GM12878 (cell line): ENCODE results near the gene CADM2. TPM values are rescaled to one million over a fixed set of nuclear protein-coding genes. Genes with fewer than 3 reads are reported as not detected.

Experiments
- ATAC-seq: fragments of 200-7000 bp; cut with Tn5 transposase; 3 replicates; pipeline ENCODE4 v1.9.1; 2020; ENCODE audit warnings: mild to moderate bottlenecking, moderate library complexity
- BruUV-seq: library from RNA; stranded (reverse); fragments of 400-500 nt; replicated peaks from 2 replicates; lab custom pipeline; 2021; lab: Mats Ljungman, UMichigan
- CTCF ChIA-PET: fragments of 300-600 bp; sonication (Branson Sonifier 250); formaldehyde crosslinking; extraction: SDS; loops from one replicate; lab custom pipeline; 2021; ENCODE audit warnings: inconsistent platforms; lab: Yijun Ruan, JAX
- POLR2A ChIA-PET: fragments of 350-600 bp; formaldehyde crosslinking; extraction: SDS; loops from one replicate; lab custom pipeline; 2021; ENCODE audit warnings: inconsistent platforms; lab: Charles Lee
- RAD21 ChIA-PET: fragments of 300-600 bp; sonication (Branson Sonifier 250); formaldehyde crosslinking; loops from one replicate; lab custom pipeline; 2023; ENCODE audit warnings: antibody characterized with exemption; ENCODE audit not compliant: unreplicated experiment; lab: Charles Lee
- SMC1A ChIA-PET: fragments of 300-600 bp; sonication (Branson Sonifier 250); formaldehyde crosslinking; loops from one replicate; lab custom pipeline; 2023; ENCODE audit not compliant: unreplicated experiment, uncharacterized antibody; lab: Charles Lee
- DNase-seq: peaks from one replicate; pipeline ENCODE4 v3.0.0-alpha.2; 2011; ENCODE audit warnings: low read depth, low spot score
- FAIRE-seq: peaks from 3 replicates; lab custom pipeline; 2011; peaks lifted over from hg19 to GRCh38; lab: Jason Lieb, UNC
- H2AFZ ChIP-seq: 2 replicates; pipeline ENCODE4 v1.6.0; 2011; ENCODE audit warnings: low read depth, low read length, control low read depth; ENCODE audit not compliant: control insufficient read depth
- H3K27ac ChIP-seq: 2 replicates; pipeline ENCODE4 v1.5.1; 2011; ENCODE audit warnings: control low read depth; ENCODE audit not compliant: control insufficient read depth, insufficient read depth
- H3K27me3 ChIP-seq, 2 experiments: replicated peaks in 1 of 2; 2 replicates each; pipeline versions ENCODE4 v1.6.0 to v1.6.1; 2011; ENCODE audit warnings: low read length in 1 of 2; ENCODE audit not compliant: control insufficient read depth in 2 of 2, insufficient read depth in 2 of 2
- H3K36me3 ChIP-seq, 2 experiments: 2 replicates each; pipeline ENCODE4 v1.5.1; 2011; ENCODE audit warnings: low read length in 1 of 2; ENCODE audit not compliant: control insufficient read depth in 2 of 2, insufficient read depth in 2 of 2
- H3K4me1 ChIP-seq: 2 replicates; pipeline ENCODE4 v1.6.1; 2011; ENCODE audit warnings: mild to moderate bottlenecking, low read length, moderate library complexity, mixed read lengths; ENCODE audit not compliant: control insufficient read depth, insufficient read depth
- H3K4me2 ChIP-seq: 2 replicates; pipeline ENCODE4 v1.6.0; 2011; ENCODE audit warnings: control low read depth; ENCODE audit not compliant: control insufficient read depth, insufficient read depth
- H3K4me3 ChIP-seq: fragments of 200-600 bp; sonication (generic); 2 replicates; pipeline ENCODE4 v1.5.1; 2016
- H3K79me2 ChIP-seq: 2 replicates; pipeline ENCODE4 v1.6.0; 2011; ENCODE audit warnings: low read length; ENCODE audit not compliant: control insufficient read depth, insufficient read depth
- H3K9ac ChIP-seq: 2 replicates; pipeline ENCODE4 v1.8.0; 2011; ENCODE audit warnings: low read length, control low read depth, mixed read lengths; ENCODE audit not compliant: control insufficient read depth, insufficient read depth
- H3K9me3 ChIP-seq: replicated peaks from 3 replicates; pipeline ENCODE4 v1.5.1; 2011; ENCODE audit warnings: mild to moderate bottlenecking, low read length; ENCODE audit not compliant: control insufficient read depth, insufficient read depth
- H4K20me1 ChIP-seq: 2 replicates; pipeline ENCODE4 v1.6.0; 2011; ENCODE audit not compliant: control insufficient read depth, insufficient read depth
- BHLHE40 ChIP-seq, 2 experiments: fragments of 450-650 bp in 1 of 2; IDR thresholded peaks; 2 replicates each; pipeline ENCODE4 v1.6.1; 2011 to 2017; ENCODE audit warnings: low read depth in 2 of 2, borderline replicate concordance in 1 of 2, improper control_type of control experiment in 1 of 2, low read length in 1 of 2, mild to moderate bottlenecking in 1 of 2
- E2F8 ChIP-seq: fragments of 450-650 bp; IDR thresholded peaks from 2 replicates; pipeline ENCODE4 v1.6.1; 2018; ENCODE audit warnings: mild to moderate bottlenecking, low read depth, moderate library complexity; ENCODE audit not compliant: partially characterized antibody
- FOXM1 ChIP-seq: IDR thresholded peaks from 2 replicates; pipeline ENCODE4 v1.6.1; 2012; ENCODE audit warnings: low read depth, mild to moderate bottlenecking, inconsistent platforms, low read length, moderate library complexity
- GABPA ChIP-seq: IDR thresholded peaks from 2 replicates; pipeline ENCODE4 v1.6.1; 2014; ENCODE audit warnings: antibody characterized with exemption, low read depth, mild to moderate bottlenecking, inconsistent platforms
- HDGF ChIP-seq: fragments of 450-650 bp; IDR thresholded peaks from 2 replicates; pipeline ENCODE4 v1.6.1; 2016; ENCODE audit warnings: antibody characterized with exemption
- IKZF1 ChIP-seq: fragments of 450-650 bp; conservative IDR thresholded peaks from 2 replicates; pipeline ENCODE4 v1.6.1; 2017; ENCODE audit warnings: antibody characterized with exemption, mild to moderate bottlenecking
- IKZF2 ChIP-seq, 2 experiments: fragments of 450-650 bp; IDR thresholded peaks; 2 replicates each; pipeline ENCODE4 v1.6.1; 2017; ENCODE audit warnings: mild to moderate bottlenecking in 2 of 2, moderate library complexity in 2 of 2
- JUNB ChIP-seq: IDR thresholded peaks from 2 replicates; pipeline ENCODE4 v1.6.1; 2016; ENCODE audit warnings: antibody characterized with exemption, mild to moderate bottlenecking
- KDM1A ChIP-seq: fragments of 200-600 bp; sonication (generic); IDR thresholded peaks from 2 replicates; pipeline ENCODE4 v1.6.1; 2016; ENCODE audit warnings: borderline replicate concordance
- NKRF ChIP-seq: fragments of 450-650 bp; conservative IDR thresholded peaks from 2 replicates; pipeline ENCODE4 v1.6.1; 2017; ENCODE audit warnings: mild to moderate bottlenecking, moderate library complexity
- PAX8 ChIP-seq: fragments of 450-650 bp; IDR thresholded peaks from 2 replicates; pipeline ENCODE4 v1.6.1; 2017; ENCODE audit warnings: mild to moderate bottlenecking, moderate library complexity
- PBX3 ChIP-seq: IDR thresholded peaks from 2 replicates; pipeline ENCODE4 v1.6.1; 2011; ENCODE audit warnings: mild to moderate bottlenecking, low read depth, low read length, moderate library complexity; ENCODE audit not compliant: insufficient replicate concordance
- POLR2A ChIP-seq: IDR thresholded peaks from 2 replicates; pipeline ENCODE4 v1.6.1; 2011; ENCODE audit warnings: low read depth, mild to moderate bottlenecking, low read length
- RELA ChIP-seq: fragments of 450-650 bp; IDR thresholded peaks from 2 replicates; pipeline ENCODE4 v1.8.0; 2014; ENCODE audit warnings: borderline replicate concordance; ENCODE audit not compliant: partially characterized antibody
- RFX5 ChIP-seq: IDR thresholded peaks from 2 replicates; pipeline ENCODE4 v1.6.1; 2011; ENCODE audit warnings: low read depth, low read length, improper control_type of control experiment
- SIN3A ChIP-seq: IDR thresholded peaks from 2 replicates; pipeline ENCODE4 v1.6.1; 2012; ENCODE audit warnings: low read depth, low read length, improper control_type of control experiment
- USF2 ChIP-seq: IDR thresholded peaks from 2 replicates; pipeline ENCODE4 v1.6.1; 2011; ENCODE audit warnings: low read depth, low read length, improper control_type of control experiment, borderline replicate concordance
- WRNIP1 ChIP-seq: IDR thresholded peaks from 2 replicates; pipeline ENCODE4 v1.6.1; 2011; ENCODE audit warnings: low read depth, low read length, improper control_type of control experiment, borderline replicate concordance
- ZNF274 ChIP-seq: IDR thresholded peaks from one replicate; pipeline ENCODE4 v1.8.0; 2011; ENCODE audit not compliant: insufficient read length, insufficient read depth
- WGBS: methylation state at CpG from one replicate; pipeline ENCODE4 v1.1.6; 2016; ENCODE audit warnings: low lambda C conversion rate; ENCODE audit not compliant: insufficient replicate concordance, insufficient coverage; ENCODE audit errors: missing lambda C conversion rate; 5-methylcytosine and 5-hydroxymethylcytosine counted together
- in situ Hi-C: fragments of 300-500 bp; cut with MboI; formaldehyde crosslinking; loops from 9 replicates; pipeline ENCODE4 v1.14.3; 2018; ENCODE audit warnings: mixed read lengths
- intact Hi-C: fragments of 100-400 bp; cut with micrococcal nuclease; formaldehyde crosslinking; loops from one replicate; pipeline ENCODE4 v1.14.2; 2022; ENCODE audit not compliant: unreplicated experiment
- polyA plus RNA-seq, 11 experiments: library from polyadenylated mRNA; depleted of rRNA in 4 of 11; unstranded in 6 of 11; stranded (reverse) in 5 of 11; fragments of >200 nt; fragmentation: Nextera tagmentation in 4 of 11; fragmentation: Illumina TruSeq in 1 of 11; extraction: Ambion mirVana in 4 of 11; extraction: Trizol in 1 of 11; gene quantifications; 1 replicate in 1 of 11; 2 replicates in 10 of 11; pipeline versions ENCODE4 v1.2.1 to v1.2.3, GENCODE V29; 2011 to 2016; ENCODE audit warnings: inconsistent platforms in 2 of 11, missing spikeins in 2 of 11, low read depth in 1 of 11
- total RNA-seq, 4 experiments: library from RNA; depleted of rRNA in 3 of 4; stranded (reverse); fragments of >200 nt in 3 of 4; fragmentation: Illumina TruSeq in 1 of 4; extraction: Trizol in 1 of 4; gene quantifications; 2 replicates each; pipeline versions ENCODE4 v1.2.1 to v1.2.3, GENCODE V29; 2013 to 2021

The CADM2 gene
- total and polyA plus RNA-seq, 10 of the 15 experiments (the other 5 are each of a cell fraction or from before 2014, with no cell fraction given), result 0.13 TPM; not detected in 9

- no TSS peak for BruUV-seq
- Histone ChIP-seq H3K4me2 (no peak overlapping the region), H4K20me1 (no peaks in the 10 kb centered on the region), H2AFZ (no peak overlapping the region), H3K27ac (no peak overlapping the region), H3K9me3 (no peaks in the 10 kb centered on the region), H3K27me3 (no peaks in the 10 kb centered on the region), H3K9ac (no peak overlapping the region), H3K36me3 (no peaks in the 10 kb centered on the region), H3K4me3 (no peak overlapping the region), H3K79me2 (no peaks in the 10 kb centered on the region), H3K4me1 (no peaks in the 10 kb centered on the region)
- ChIA-PET SMC1A (interaction anchor here (1.2 kb wide), 1 partner anchor 8 kb away, joined by 3 read pairs; no protein-coding TSS in a partner anchor), POLR2A (no interaction called here), RAD21 (no interaction called here), CTCF (no interaction called here)
- intact Hi-C loops (no loop called here), in situ Hi-C loops (no loop called here)
- FAIRE-seq (no peak), ATAC-seq (no peak), DNase-seq (no peak)
- WGBS, result 57% methylated on average over 6 of the region's 6 CpGs
- no peak for TF ChIP-seq POLR2A
- TF ChIP-seq BHLHE40 (IDR thresholded peaks at IDR 0.05; ENCODE audit: borderline replicate concordance in 1 of 2, low read depth in 2 of 2, low read length in 1 of 2), result no peak
- no peak for TF ChIP-seq PBX3
- no peak for TF ChIP-seq SIN3A
- TF ChIP-seq IKZF2 (IDR thresholded peaks at IDR 0.05), result no peak
- no peak for TF ChIP-seq E2F8
- no peak for TF ChIP-seq USF2
- no peak for TF ChIP-seq RFX5
- no peak for TF ChIP-seq GABPA
- no peak for TF ChIP-seq IKZF1
- no peak for TF ChIP-seq RELA
- TF ChIP-seq JUNB, result no peak
- TF ChIP-seq WRNIP1, result no peak
- no peak for TF ChIP-seq FOXM1
- TF ChIP-seq HDGF, result no peak
- no peak for TF ChIP-seq PAX8
- TF ChIP-seq ZNF274, result no peak
- no peak for TF ChIP-seq KDM1A
- TF ChIP-seq NKRF, result no peak
Observed at GRCh38 chr3:86046436-86047136, 1087.8 kb downstream of the CADM2 start.
